ENCODE results near the gene MTRF1.
"Not testable (repeated sequence)": the region's sequence is repeated elsewhere in the genome, so short reads cannot be mapped to it uniquely, and the experiment has no call there.

The MTRF1 gene

DNA sequence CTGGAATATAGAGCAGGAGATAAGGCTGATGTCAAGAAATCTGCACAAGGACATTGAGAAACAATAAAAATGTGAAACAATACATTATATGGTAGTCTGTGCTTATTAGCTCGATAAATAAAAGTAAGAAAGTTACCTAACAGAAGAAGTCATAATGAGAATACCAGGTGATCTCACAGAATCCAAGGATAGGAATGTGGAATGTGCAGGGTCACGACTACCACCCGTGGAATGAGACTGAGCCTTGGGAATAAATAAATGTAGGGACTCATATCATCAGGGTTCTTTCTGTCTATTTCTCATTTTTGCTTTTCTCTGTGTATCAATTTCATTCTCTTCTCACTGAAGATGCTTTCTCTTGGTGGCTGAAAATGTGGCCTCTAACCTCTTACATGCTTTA lies 43.0 kb downstream of the MTRF1 start:
- no peak for DNase-seq

DNA sequence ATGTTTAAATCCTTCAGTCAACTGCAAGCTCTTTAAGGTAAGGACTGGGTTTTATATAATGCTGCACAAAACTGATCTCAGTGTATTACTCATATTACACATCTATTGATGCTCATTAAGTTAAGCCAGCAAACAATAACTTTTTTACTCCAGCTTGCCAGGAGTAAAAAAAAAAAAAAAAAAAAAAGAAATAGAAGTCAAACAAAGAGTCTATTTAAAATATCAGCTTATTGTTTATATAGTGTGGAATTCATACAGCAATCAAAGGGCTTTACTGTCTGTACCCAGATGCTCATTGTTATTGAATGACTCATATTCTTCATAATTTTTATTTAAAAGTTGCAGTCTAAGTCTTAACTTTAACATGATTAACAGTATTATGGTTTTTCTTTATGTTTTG lies 47.2 kb downstream of the MTRF1 start:
- DNase-seq, result no peak

DNA sequence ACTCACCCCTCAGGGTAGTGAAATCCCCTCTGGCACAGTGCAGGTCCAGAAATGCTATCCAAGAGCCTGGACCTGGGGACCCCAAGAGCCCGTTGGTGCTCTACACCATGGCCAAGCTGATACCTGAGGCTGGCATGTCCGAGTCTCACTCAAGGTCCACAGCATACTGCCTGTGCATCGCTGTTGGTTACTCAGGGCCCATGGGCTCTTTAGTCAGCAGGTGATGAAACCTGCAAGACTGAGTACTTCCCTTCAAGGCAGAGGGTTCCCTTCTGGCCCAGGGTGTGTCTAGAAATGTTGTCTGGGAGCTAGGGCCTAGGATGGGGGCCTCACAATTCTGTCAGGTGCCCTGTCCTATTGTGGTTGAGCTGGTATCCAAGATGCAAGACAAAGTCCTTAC lies 49.5 kb downstream of the MTRF1 start:
- DNase-seq, result no peak

DNA sequence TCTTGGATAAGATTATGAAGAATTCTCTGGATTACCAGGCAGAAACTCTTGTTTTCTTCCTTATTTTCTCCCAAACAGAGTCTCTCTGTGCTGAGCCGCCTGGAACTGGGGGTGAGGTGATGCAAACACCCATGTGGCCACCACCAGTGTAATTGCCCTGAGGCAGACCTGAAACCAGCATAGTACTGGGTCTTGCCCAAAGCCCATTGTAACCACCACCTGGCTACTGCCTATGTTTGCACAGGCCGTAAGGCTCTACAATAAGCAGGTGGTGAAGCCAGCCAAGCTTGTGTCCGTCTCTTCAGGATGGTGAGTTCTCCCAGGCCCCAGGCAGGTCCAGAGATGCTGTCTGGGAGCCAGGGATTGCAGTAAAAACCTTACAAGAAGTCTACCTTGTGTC lies 50.1 kb downstream of the MTRF1 start:
- no peak for DNase-seq

DNA sequence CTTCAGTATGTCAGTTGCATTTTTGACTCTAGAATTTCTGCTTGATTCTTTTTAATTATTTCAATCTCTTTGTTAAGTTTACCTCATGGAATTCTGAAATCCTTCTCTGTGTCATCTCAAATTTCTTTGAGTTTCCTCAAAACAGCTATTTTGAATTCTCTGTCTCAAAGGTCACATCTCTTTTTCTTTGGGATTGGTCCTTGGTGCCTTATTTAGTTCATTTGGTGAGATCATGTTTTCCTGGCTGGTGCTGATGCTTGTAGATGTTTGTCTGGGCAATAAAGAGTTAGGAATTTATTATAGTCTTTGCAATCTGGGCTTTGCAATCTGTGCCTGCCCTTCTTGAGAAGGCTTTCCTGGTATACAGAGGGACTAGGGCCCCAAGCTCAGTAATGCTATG lies 50.5 kb downstream of the MTRF1 start:
- no peak for DNase-seq

DNA sequence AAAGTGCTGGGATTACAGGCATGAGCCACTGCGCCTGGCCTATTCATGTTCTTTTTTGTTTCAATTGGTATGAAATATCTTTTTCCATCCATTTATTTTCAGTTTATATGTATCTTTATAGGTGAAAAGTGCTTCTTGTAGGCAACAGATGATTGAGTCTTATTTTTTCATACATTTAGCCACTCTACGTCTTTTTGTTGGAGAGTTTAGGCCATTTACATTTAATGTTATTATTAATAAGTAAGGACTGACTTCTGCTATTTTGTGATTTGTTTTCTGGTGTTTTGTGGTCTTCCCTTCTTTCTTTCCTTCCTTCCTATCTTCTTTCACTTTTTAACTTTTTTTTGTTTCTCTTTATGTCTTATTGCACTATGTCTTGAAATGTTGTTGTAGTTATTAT lies 52.3 kb downstream of the MTRF1 start:
- no peak for DNase-seq

DNA sequence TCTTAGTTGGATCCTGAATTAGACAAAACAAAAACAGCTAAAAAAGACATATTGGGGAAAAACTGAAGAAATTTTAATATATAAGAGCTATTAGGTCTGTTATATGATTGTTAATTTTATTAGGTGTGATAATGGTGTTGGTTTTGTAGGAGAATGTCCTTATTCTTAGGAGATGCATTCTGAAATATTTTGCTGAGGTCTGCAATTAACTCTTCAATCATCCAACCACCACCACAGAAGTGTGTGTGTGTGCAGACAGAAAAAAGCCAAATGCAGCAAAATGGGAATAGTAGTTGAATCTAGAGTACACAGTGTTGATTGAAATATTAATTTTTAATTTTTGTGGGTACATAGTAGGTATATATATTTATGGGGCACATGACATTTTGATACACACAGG lies 56.9 kb downstream of the MTRF1 start:
- DNase-seq, result no peak

DNA sequence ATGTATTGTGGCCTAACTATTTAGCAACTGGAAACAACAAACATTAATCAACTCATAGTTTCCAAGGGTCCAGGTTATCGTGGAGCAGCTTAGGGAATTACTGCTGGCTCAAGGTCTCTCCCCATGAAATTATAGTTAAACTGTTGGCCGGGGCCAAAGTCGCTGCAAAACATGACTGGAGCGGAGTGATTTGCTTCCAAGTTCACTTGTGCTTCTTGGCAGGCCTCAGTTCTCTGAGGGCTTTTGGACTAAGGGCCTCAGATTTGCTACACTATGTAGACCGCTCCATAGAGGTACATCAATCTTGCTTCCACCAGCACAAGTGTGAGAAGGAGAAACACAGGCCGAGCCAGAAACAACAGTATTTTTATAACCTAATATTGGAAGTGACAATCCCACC lies 59.6 kb downstream of the MTRF1 start:
- no peak for DNase-seq

DNA sequence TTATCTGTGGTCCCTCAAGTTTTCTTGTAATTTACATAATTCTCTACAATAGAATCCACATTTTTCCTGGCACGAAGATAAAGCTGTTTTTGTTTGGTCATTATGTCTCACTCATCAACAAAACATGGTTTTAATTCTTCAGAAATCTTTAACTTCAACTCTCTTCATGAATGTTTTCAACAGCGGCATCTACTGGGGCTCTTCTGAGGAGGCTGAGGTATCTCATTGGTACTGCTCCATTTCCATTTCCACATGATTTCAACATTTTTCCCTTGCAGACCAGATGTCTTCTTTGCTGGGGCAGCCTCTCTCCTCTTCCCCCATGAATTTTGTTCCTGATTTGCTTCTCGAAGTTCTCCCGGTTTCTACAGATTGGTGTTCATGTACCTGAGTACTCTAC lies 63.2 kb downstream of the MTRF1 start:
- no peak for DNase-seq

DNA sequence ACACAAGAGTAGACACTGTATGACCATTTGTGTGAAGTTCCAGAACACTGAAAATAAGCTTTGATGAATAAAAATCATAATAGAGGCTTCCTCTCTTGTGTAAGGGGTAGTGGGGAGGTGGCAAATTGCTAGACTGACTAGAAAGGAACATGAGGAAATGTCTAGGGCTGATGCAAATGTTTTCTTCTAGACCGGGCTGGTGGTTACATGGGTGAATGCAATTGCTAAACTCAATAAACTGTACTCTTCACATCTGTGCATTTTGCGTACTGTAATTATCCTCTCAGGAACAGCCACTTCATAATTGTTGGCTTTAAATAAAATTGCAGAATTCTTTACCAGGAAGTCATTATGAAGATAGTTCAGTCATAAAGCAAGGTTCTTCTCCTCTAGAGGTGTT lies 63.9 kb downstream of the MTRF1 start:
- no peak for DNase-seq

DNA sequence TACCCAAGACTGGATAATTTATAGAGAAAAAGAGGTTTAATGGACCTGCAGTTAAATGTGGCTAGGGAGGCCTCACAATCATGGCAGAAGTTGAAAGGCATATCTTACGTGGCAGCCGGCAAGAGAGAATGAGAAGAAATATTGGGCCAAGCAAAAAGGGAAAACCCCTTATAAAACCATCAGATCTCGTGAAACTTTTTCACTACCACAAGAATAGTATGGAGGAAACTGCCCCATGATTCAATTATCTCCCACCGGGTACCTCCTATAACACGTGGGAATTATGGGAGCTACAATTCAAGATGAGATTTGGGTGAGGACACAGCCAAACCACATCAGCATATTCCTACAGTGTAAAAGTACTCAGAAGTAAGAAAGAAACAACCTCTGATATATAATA lies 64.3 kb downstream of the MTRF1 start:
- no peak for DNase-seq

DNA sequence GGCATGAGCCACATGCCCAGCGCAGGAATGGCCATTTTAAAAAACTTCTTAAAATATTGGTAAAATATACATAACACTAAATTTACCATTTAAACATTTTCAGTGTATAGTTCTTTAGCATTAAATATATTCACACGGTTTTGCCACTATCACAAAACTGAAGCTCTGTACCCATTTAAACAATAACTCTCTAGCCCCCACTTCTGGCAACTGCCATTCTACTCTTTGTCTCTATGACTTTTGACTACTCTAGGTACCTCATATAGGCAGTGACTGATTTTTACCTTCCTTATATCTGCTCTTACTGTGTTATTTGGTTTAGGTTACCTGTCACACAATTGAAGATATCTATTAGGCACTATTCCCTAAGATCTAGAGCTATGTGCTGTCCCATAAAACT lies 66.8 kb downstream of the MTRF1 start:
- DNase-seq, result no peak

DNA sequence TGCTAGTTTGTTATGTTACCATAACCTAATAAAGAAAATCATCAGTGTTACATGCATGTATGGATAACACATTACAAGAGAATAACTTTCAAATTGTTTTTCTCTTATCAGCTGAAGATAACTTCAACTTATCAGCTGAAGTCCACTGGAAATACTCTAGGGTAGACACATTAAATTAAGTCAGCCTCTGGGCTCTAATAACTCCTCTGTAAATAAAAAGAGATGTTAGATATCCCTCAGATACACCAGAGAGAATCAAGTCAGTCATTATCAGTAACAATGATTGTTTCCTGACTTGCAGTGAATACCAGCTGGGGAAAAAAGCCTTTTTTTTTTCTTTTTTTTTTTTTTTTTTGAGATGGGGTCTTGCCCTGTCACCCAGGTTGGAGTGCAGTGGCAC lies 67.4 kb downstream of the MTRF1 start:
- DNase-seq, result no peak

DNA sequence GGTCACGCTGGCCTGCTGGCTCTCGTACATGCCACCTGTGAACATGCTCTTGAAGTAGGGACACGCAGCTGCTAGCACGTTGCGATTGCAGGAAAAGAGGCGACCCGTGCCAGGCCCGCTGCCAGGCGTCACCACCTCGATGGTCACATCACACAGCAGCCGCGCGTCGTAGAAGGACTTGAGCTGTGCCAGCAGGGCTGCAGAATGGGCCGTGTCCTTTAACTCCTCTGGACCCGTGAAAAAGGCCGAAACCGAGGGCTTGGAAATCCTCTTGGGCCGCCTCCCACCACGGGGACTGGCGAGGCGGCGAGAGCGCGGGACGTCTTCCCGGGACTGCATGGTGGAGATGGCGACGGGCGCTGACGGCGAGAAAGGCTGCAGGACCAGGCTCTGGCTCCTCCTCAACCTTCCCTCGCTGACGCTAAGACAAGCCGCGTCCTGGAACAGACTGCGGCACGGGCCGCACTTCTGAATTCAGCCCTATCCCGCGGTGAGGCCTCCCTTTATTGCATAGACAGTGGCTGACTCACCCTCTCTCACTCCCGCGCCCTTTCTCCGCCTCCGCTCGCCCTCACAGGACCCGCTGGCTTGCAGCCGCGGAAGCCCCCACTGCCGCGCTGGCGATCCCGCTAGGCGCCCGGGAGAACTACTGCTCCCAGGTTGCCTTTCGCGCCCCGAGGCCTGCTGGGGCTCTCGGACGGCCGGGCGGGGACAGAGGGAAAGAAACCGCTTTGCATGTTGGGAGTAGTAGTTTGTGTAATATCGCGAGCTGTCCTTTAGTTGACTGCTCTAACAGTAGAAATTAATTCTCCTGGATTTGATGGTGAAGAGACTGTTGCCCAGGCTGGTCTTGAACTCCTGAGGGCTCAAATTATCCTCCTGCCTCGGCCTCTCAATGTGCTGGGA lies 69.2 kb downstream of the MTRF1 start, which contains the start of gene KBTBD7:
KBTBD7 (minus strand) TSS at position 651 of the 906 bp plus-strand sequence; CDS start at position 339, 312 bp downstream.
- DNase-seq, result peak; percentile 56

DNA sequence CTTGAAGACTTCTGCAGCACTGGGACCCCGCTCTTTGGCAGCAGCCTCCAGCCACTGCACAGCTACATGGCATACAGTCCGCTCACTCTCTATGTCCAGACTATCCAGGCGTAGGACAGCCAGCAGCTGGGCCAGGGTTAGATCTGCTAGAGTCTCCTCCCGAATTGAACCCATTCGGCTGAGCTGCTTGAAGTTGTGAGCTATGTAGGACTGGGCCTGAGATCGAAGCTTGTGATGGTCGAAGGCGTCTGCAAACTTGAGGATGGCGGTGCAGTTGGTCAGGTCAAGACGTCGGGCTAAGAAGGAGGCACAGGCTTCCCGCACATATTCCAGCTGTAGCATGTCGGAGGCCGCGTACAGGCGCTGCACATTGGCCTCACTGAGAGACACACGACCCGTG lies 69.9 kb downstream of the MTRF1 start:
- no peak for DNase-seq

DNA sequence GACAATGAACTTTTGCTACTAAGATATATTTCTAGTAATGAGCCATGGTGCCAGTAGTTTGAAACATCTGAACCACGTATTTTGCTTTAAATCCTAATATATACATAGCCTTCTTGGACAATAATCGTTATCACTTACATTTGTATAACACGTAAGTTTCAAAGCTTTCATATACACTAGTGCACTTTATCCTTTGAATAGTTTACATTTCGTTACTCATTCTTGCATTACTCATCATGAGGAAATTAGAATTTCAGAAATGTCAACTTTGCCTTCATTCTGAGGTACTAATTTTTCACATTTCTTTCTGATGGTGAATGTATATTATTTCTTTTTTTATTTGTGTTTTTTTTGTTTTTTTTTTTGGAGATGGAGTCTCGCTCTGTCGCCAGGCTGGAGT lies 74.8 kb downstream of the MTRF1 start:
- DNase-seq, result no peak

DNA sequence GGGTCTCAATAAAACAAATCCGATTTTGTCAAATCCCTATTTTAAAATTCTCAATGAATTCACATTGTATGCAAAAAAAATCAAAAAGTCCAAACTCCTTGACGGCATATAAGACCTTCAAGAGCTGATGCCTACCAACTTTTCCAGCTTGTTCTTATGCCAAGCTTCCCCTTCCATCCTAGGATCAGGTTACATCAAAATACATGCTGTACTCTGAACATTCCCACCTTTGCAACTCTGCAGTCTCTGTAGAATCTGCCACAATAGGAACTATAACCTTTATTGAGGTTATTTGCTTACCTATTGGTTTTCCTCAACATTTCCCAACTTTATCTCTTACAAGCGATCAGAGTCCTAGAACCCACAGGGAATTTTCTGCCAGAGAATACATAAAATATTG lies 76.9 kb downstream of the MTRF1 start:
- no peak for DNase-seq

DNA sequence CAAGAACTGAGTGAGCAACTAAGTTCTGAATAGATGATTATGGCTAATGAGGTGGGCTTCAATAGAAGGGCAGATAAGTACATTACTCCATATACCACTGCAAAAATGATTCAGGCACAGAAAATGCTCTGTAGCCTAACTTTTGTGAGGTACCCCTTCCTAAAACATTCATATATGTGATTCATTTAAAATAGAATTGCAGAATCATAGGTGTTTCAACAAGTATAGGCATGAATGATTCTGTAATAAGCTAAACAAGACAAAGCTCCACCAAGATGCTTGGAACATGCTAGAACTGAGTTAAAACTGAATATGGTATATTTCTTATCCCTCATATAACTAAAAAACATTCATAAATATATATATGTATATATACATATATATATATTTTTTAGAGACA lies 81.1 kb downstream of the MTRF1 start:
- DNase-seq, result no peak

DNA sequence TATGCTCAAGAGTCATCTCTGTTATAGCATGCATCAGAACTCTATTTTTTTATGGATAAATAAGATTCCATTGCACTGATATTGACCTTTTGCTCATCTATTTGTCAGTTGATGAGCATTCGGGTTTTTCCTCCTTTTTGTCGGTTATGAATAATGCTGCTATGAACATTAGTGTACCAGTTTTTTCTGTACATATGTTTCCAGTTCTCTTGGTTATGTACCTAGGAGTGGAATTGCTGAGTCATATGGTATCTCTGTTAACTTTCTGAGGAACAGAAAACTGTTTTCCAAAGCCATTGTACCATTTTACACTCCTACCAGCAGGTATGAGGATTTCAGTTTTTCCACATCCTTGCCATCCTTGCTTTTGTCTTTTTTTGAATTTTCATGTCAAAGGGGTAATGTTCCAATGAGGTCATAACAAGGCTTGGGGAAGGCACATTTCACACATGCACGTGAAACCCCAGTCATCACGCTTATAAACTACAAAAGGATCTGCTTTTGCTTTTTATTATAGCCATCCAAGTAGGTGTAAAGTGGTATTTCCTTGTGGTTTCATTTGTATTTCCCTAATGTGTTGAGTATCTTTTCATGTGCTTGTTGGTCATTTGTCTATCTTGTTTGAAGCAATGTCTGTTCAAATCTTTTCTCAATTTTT lies 83.7 kb downstream of the MTRF1 start:
- no peak for DNase-seq

DNA sequence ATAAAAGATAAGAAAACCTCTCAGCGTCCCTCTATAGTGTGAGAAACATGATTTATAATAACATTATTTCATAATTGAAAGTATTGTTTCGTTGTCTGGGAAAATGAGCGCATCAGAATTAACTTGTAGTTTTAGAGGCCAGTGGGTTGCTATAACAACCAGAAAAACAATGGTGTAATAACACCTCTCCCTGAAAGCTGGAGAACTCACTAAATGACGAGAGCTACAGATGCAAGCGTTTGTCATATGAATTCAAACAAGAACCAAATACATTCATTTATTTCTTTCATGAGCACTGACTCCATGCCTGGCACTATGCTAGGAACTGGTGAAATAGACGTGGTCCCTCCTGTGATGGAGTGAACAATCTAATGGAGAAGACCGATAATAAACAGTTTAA lies 85.3 kb downstream of the MTRF1 start:
- no peak for DNase-seq

DNA sequence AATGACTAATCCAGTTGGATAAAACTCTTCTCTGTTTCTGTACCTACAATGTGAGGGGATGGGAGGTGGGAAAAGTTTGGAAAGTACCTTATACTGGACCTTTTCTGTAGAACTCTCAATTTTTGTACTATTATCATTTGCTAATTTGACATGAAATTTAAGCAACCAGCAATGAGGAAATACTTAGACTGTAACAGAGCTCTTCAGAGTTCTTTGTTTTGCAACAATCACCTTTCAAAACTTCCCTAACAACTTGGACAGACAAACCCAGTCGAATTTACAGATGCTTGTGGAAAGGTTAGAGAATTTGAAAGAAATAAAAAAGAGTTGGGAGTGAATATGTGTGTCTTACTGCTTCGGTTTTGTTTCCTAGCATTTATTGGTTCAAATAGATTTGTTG lies 85.8 kb downstream of the MTRF1 start:
- DNase-seq, result no peak

DNA sequence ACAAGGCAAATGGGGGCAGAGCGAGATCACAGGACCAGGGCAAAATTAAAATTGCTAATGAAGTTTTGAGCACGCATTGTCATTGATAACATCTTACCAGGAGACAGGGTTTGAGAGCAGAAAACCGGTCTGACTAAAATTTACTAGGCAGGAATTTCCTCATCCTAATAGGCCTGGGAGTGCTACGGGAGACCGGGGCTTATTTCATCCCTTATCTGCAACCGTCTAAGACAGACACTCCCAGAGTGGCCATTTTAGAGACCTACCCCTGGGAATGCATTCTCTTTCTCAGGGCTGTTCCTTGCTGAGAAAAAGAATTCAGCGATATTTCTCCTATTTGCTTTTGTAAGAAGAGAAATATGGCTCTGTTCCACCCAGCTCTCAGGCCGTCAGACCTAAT lies 87.8 kb downstream of the MTRF1 start:
- DNase-seq, result not testable (repeated sequence)

Data from 8988T (cell line).